NCI-H524 treated with DMSO at 0.1 percent for 48 hours (cell line): ENCODE data around the gene VPS26B.

Experiments
- DNase-seq: peaks from one replicate; lab custom pipeline; 2025; lab: John Stamatoyannopoulos, UW

The VPS26B gene

GRCh38 chr11:134257101-134257500, 32.6 kb downstream of the VPS26B start:
- no peak for DNase-seq

GRCh38 chr11:134258577-134258976, 34.1 kb downstream of the VPS26B start:
- no peak for DNase-seq

GRCh38 chr11:134260503-134260902, 36.0 kb downstream of the VPS26B start:
- no peak for DNase-seq

- DNase-seq, result no peak
Measured at GRCh38 chr11:134260983-134261382, 36.5 kb downstream of the VPS26B start.

GRCh38 chr11:134261626-134262488, 37.4 kb downstream of the VPS26B start:
- DNase-seq, result no peak

- no peak for DNase-seq
Measured at GRCh38 chr11:134264966-134265764, 40.7 kb downstream of the VPS26B start.

- DNase-seq, result no peak
Measured at GRCh38 chr11:134266440-134266839, 42.0 kb downstream of the VPS26B start.

GRCh38 chr11:134266841-134267251, 42.4 kb downstream of the VPS26B start:
- no peak for DNase-seq

- no peak for DNase-seq
Measured at GRCh38 chr11:134267461-134267860, 43.0 kb downstream of the VPS26B start.

- DNase-seq, result no peak
Measured at GRCh38 chr11:134267966-134268365, 43.5 kb downstream of the VPS26B start.

GRCh38 chr11:134270250-134270714, 45.8 kb downstream of the VPS26B start:
- DNase-seq, result no peak

- DNase-seq, result no peak
Measured at GRCh38 chr11:134271978-134272377, 47.5 kb downstream of the VPS26B start.

- no peak for DNase-seq
Measured at GRCh38 chr11:134272381-134273316, 48.2 kb downstream of the VPS26B start.

GRCh38 chr11:134273317-134273712, 48.8 kb downstream of the VPS26B start:
- DNase-seq, result no peak

GRCh38 chr11:134275188-134275533, 50.7 kb downstream of the VPS26B start:
- no peak for DNase-seq

GRCh38 chr11:134275534-134276395, 51.3 kb downstream of the VPS26B start, which contains the start of gene GLB1L3:
GLB1L3 (plus strand) TSS chr11:134276379; CDS start chr11:134276741, 362 bp downstream.
- peak; percentile 43 for DNase-seq

- DNase-seq, result no peak
Measured at GRCh38 chr11:134276396-134277182, 52.1 kb downstream of the VPS26B start.

- no peak for DNase-seq
Measured at GRCh38 chr11:134277183-134278001, 52.9 kb downstream of the VPS26B start.

GRCh38 chr11:134278356-134278755, 53.9 kb downstream of the VPS26B start:
- DNase-seq, result no peak
